K562 (cell line): ENCODE results near the gene ITGAE. TPM values are rescaled to one million over a fixed set of nuclear protein-coding genes. Genes with fewer than 3 reads are reported as not detected.

Experiments
- ATAC-seq: fragments of 200-7000 bp; cut with Tn5 transposase; 3 replicates; pipeline ENCODE4 v1.9.1; 2020; ENCODE audit warnings: moderate library complexity
- BruUV-seq: library from RNA; stranded (reverse); fragments of 400-500 nt; replicated peaks from 2 replicates; lab custom pipeline; 2021; lab: Mats Ljungman, UMichigan
- CTCF ChIA-PET: fragments of 300-600 bp; formaldehyde crosslinking; extraction: SDS; loops from one replicate; lab custom pipeline; 2021; ENCODE audit warnings: low intra/inter-chr PET ratio; lab: Yijun Ruan, JAX
- POLR2A ChIA-PET: fragments of 300-600, 350-650 bp; sonication (Branson Sonifier 250); formaldehyde crosslinking; extraction: SDS; loops from one replicate; lab custom pipeline; 2021; ENCODE audit warnings: antibody characterized with exemption, inconsistent platforms; lab: Yijun Ruan, JAX
- DNase-seq, 4 experiments: peaks; one replicate each; pipeline versions ENCODE4 v3.0.0 to v3.0.0-alpha.2; 2011 to 2018; ENCODE audit warnings: low spot score in 3 of 4, mixed read lengths in 3 of 4; ENCODE audit errors: extremely low read depth in 1 of 4
- FAIRE-seq: peaks from 2 replicates; lab custom pipeline; 2011; peaks lifted over from hg19 to GRCh38; lab: Jason Lieb, UNC
- H2AFZ ChIP-seq: 2 replicates; pipeline ENCODE4 v1.6.0; 2011; ENCODE audit warnings: low read depth, low read length, control low read depth, inconsistent platforms
- H3K27ac ChIP-seq: fragments of 200-600 bp; 3 replicates; pipeline ENCODE4 v1.8.0; 2011; ENCODE audit warnings: low read depth, mild to moderate bottlenecking, control low read depth, inconsistent platforms, low read length, moderate library complexity, mixed read lengths; ENCODE audit errors: extremely low read depth
- H3K27me3 ChIP-seq, 2 experiments: fragments of 300-600 bp in 1 of 2; 2 replicates in 1 of 2; 3 replicates in 1 of 2; pipeline versions ENCODE4 v1.6.0 to v1.8.0; 2011; ENCODE audit warnings: inconsistent platforms in 2 of 2, low read length in 2 of 2, mild to moderate bottlenecking in 1 of 2, mixed read lengths in 1 of 2, moderate library complexity in 1 of 2; ENCODE audit not compliant: control insufficient read depth in 2 of 2, insufficient read depth in 2 of 2
- H3K36me3 ChIP-seq: fragments of 300-600 bp; 3 replicates; pipeline ENCODE4 v1.8.0; 2011; ENCODE audit warnings: mild to moderate bottlenecking, low read length, inconsistent platforms; ENCODE audit not compliant: control insufficient read depth, insufficient read depth
- H3K4me1 ChIP-seq, 2 experiments: fragments of 200-600 bp in 1 of 2; replicated peaks in 1 of 2; 2 replicates in 1 of 2; 3 replicates in 1 of 2; pipeline versions ENCODE4 v1.5.1 to v1.8.0; 2011; ENCODE audit warnings: inconsistent platforms in 2 of 2, low read length in 2 of 2, mild to moderate bottlenecking in 1 of 2, mixed read lengths in 1 of 2, moderate library complexity in 1 of 2; ENCODE audit not compliant: control insufficient read depth in 2 of 2, insufficient read depth in 2 of 2
- H3K4me2 ChIP-seq: 2 replicates; pipeline ENCODE4 v1.6.1; 2011; ENCODE audit warnings: low read length, control low read depth, inconsistent platforms, mixed read lengths; ENCODE audit not compliant: insufficient read depth
- H3K4me3 ChIP-seq: fragments of 200-600 bp; sonication (generic), shearing (Covaris generic); 2 replicates; pipeline ENCODE4 v1.5.1; 2016; ENCODE audit warnings: control low read depth, inconsistent platforms
- H3K79me2 ChIP-seq: fragments of 200-600 bp; 3 replicates; pipeline ENCODE4 v1.8.0; 2011; ENCODE audit warnings: low read length, inconsistent platforms; ENCODE audit not compliant: control insufficient read depth, insufficient read depth
- H3K9ac ChIP-seq, 2 experiments: 2 replicates each; pipeline versions ENCODE4 v1.6.0 to v1.6.1; 2011; ENCODE audit warnings: low read depth in 2 of 2, low read length in 2 of 2, control low read depth in 1 of 2, inconsistent platforms in 1 of 2, mild to moderate bottlenecking in 1 of 2, mixed read lengths in 1 of 2; ENCODE audit not compliant: insufficient read depth in 1 of 2
- H3K9me1 ChIP-seq: one replicate; pipeline ENCODE4 v1.6.0; 2011; ENCODE audit warnings: inconsistent platforms, mild to moderate bottlenecking, low read length, moderate library complexity; ENCODE audit not compliant: control insufficient read depth, insufficient read depth
- H3K9me3 ChIP-seq: replicated peaks from 2 replicates; pipeline ENCODE4 v1.5.1; 2011; ENCODE audit warnings: low read depth, low read length, inconsistent platforms; ENCODE audit not compliant: control insufficient read depth, insufficient read depth
- H4K20me1 ChIP-seq: replicated peaks from 2 replicates; pipeline ENCODE4 v1.6.1; 2011; ENCODE audit warnings: low read length, inconsistent platforms, mixed read lengths; ENCODE audit not compliant: control insufficient read depth, insufficient read depth
- CCNT2 ChIP-seq: IDR thresholded peaks from 2 replicates; pipeline ENCODE4 v1.6.1; 2011; ENCODE audit warnings: borderline replicate concordance, low read depth, mild to moderate bottlenecking, moderate library complexity, mixed read lengths, low read length; ENCODE audit not compliant: insufficient read length; ENCODE audit errors: extremely low read depth
- EHMT2 ChIP-seq: fragments of 450-650 bp; IDR thresholded peaks from 2 replicates; pipeline ENCODE4 v1.6.1; 2018; ENCODE audit warnings: antibody characterized with exemption
- EP400 ChIP-seq: fragments of 450-650 bp; IDR thresholded peaks from 2 replicates; pipeline ENCODE4 v1.6.1; 2017; ENCODE audit warnings: antibody characterized with exemption, mild to moderate bottlenecking, moderate library complexity
- HDGF ChIP-seq: fragments of 450-650 bp; IDR thresholded peaks from 2 replicates; pipeline ENCODE4 v1.6.1; 2016
- POLR2AphosphoS2 ChIP-seq: IDR thresholded peaks from 2 replicates; pipeline ENCODE4 v1.6.1; 2012; ENCODE audit warnings: low read length, improper control_type of control experiment
- POLR3A ChIP-seq: IDR thresholded peaks from 2 replicates; pipeline ENCODE4 v1.6.1; 2011; ENCODE audit warnings: borderline replicate concordance, mild to moderate bottlenecking, moderate library complexity; ENCODE audit not compliant: insufficient read length, insufficient read depth; ENCODE audit errors: extremely low read depth
- TCF7 ChIP-seq: sonication (generic); IDR thresholded peaks from 2 replicates; pipeline ENCODE4 v1.6.1; 2016; ENCODE audit warnings: antibody characterized with exemption, borderline replicate concordance
- ZNF3 ChIP-seq: fragments of 250-450 bp; sonication (Bioruptor Pico); IDR thresholded peaks from 2 replicates; pipeline ENCODE4 v1.5.0; 2021; ENCODE audit warnings: mild to moderate bottlenecking, moderate library complexity
- ZNF764 ChIP-seq: fragments of 250-450 bp; sonication (Bioruptor Pico); IDR thresholded peaks from 2 replicates; pipeline ENCODE4 v1.4.0; 2020; ENCODE audit warnings: low read depth, mild to moderate bottlenecking, moderate library complexity
- WGBS: fragments of 100-300 bp; shearing (Covaris generic); methylation state at CpG from one replicate; pipeline ENCODE4 v1.1.6; 2016; ENCODE audit warnings: low coverage, mixed read lengths; ENCODE audit not compliant: insufficient coverage; ENCODE audit errors: missing lambda C conversion rate; 5-methylcytosine and 5-hydroxymethylcytosine counted together
- in situ Hi-C: fragments of 300-500 bp; cut with MboI; formaldehyde crosslinking; loops from 4 replicates; pipeline ENCODE4 v1.15.0; 2018; ENCODE audit warnings: inconsistent platforms, mixed read lengths
- intact Hi-C: fragments of 100-400 bp; cut with micrococcal nuclease; formaldehyde crosslinking; loops from 2 replicates; pipeline ENCODE4 v1.14.2; 2022
- polyA plus RNA-seq, 8 experiments: library from polyadenylated mRNA; depleted of rRNA in 4 of 8; stranded (reverse) in 5 of 8; unstranded in 3 of 8; fragments of >200 nt; fragmentation: Nextera tagmentation in 2 of 8; fragmentation: Illumina TruSeq in 1 of 8; extraction: Ambion mirVana in 2 of 8; extraction: Trizol in 1 of 8; gene quantifications; 2 replicates each; pipeline versions ENCODE4 v1.2.1 to v1.2.3, GENCODE V29; 2011 to 2014; ENCODE audit warnings: inconsistent platforms in 1 of 8, missing spikeins in 1 of 8
- total RNA-seq, 7 experiments: library from RNA; depleted of rRNA in 6 of 7; stranded (reverse); fragments of >200 nt in 6 of 7; fragmentation: Illumina TruSeq in 2 of 7; extraction: Trizol in 2 of 7; gene quantifications; 2 replicates each; pipeline versions ENCODE4 v1.2.1 to v1.2.3, GENCODE V29; 2011 to 2021; ENCODE audit warnings: low replicate concordance in 1 of 7
- TF ChIP-seq, protein P1 (sequence below): sonication (generic); formaldehyde crosslinking; IDR thresholded peaks from 2 replicates; pipeline ENCODE4 v1.8.0; 2022; ENCODE audit warnings: mild to moderate bottlenecking, missing genetic modification reagents
- TF ChIP-seq, protein P2 (sequence below): IDR thresholded peaks from 3 replicates; pipeline ENCODE4 v1.6.1; 2011; ENCODE audit warnings: borderline replicate concordance, mild to moderate bottlenecking; ENCODE audit not compliant: insufficient read length, insufficient read depth

Gene ITGAE
- total and polyA plus RNA-seq, 9 of the 15 experiments (the other 6 are each of a cell fraction or from before 2014, with no cell fraction given), result 14.8 to 160 (median 27.0) TPM

DNA sequence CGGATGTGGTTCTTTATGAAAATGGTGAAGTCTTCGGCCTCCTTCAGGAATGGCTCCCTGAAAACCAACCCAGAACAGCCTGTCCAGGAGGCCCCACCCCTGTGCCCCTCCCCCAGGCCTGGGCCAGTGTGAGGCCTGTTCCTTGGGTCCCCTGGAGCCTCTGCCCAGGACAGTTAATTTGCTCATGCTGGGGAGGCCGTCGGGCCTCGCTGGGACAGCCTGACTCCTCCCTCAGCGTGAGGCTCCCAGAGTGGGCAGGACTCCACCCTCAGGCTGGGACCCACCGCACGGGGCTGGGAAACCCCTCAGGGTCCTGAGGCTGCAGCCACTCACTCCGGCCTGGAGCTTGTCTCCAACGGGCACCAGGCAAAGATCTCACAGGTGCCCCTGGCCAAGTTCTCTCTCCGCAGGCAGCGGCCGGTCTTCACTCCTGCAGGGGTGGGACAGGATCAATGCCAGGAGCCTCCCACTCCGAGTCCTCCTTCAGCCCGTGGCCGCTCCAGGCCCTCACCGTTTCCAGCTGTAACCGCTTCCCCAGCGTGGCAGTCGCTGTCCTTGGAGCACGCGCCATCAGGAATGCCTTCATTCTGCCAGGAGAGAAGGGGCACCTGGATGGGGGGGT lies 110.8 kb downstream of the ITGAE start:
- no peaks in the 10 kb centered on the region for H4K20me1 ChIP-seq
- no peaks in the 10 kb centered on the region for H3K9me1 ChIP-seq
- ATAC-seq (peak; percentile 50; the same call in 2 of the 3 replicates), DNase-seq (no peak), FAIRE-seq (no peak)
- no peak overlapping the region for H3K4me2 ChIP-seq
- ChIA-PET CTCF (no interaction called here), POLR2A (no interaction called here)
- no TSS peak for BruUV-seq
- no peak overlapping the region for H3K9ac ChIP-seq
- in situ Hi-C loops, result no loop called here
- peaks cover 0 to 33% of the 10 kb centered on the region in 2 experiments; a peak in 2 of 5 replicates for H3K4me1 ChIP-seq
- no peaks in the 10 kb centered on the region for H3K9me3 ChIP-seq
- H3K27me3 ChIP-seq, result no peaks in the 10 kb centered on the region
- no peak overlapping the region for H3K4me3 ChIP-seq
- H2AFZ ChIP-seq, result no peak overlapping the region
- no peak overlapping the region for H3K27ac ChIP-seq
- H3K36me3 ChIP-seq, result no peaks in the 10 kb centered on the region
- TF ChIP-seq ZNF3, result no peak
- TF ChIP-seq EP400, result no peak
- TF ChIP-seq CCNT2, result no peak
- TF ChIP-seq, protein P1, sequence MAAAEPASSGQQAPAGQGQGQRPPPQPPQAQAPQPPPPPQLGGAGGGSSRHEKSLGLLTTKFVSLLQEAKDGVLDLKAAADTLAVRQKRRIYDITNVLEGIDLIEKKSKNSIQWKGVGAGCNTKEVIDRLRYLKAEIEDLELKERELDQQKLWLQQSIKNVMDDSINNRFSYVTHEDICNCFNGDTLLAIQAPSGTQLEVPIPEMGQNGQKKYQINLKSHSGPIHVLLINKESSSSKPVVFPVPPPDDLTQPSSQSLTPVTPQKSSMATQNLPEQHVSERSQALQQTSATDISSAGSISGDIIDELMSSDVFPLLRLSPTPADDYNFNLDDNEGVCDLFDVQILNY (CRISPR knock-in tag), result no peak
- TF ChIP-seq ZNF764 (CRISPR knock-in tag), result no peak
- TF ChIP-seq POLR3A, result no peak
- no peak for TF ChIP-seq POLR2AphosphoS2
- TF ChIP-seq EHMT2, result no peak
- no peak for TF ChIP-seq TCF7
- no peak for TF ChIP-seq HDGF
- TF ChIP-seq, protein P2, sequence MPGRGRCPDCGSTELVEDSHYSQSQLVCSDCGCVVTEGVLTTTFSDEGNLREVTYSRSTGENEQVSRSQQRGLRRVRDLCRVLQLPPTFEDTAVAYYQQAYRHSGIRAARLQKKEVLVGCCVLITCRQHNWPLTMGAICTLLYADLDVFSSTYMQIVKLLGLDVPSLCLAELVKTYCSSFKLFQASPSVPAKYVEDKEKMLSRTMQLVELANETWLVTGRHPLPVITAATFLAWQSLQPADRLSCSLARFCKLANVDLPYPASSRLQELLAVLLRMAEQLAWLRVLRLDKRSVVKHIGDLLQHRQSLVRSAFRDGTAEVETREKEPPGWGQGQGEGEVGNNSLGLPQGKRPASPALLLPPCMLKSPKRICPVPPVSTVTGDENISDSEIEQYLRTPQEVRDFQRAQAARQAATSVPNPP, result no peak
- intact Hi-C loops, result loop anchor here (10.0 kb wide), 1 partner anchor 85 kb away; the partner anchor contains the start of gene TRPV1
- 58% methylated on average over 14 of the region's 22 CpGs for WGBS
- no peaks in the 10 kb centered on the region for H3K79me2 ChIP-seq
